Epithelial cell of esophagus (primary cell): ENCODE data around the gene OPRL1.
A peak's percentile ranks its signal among the peaks of the same experiment; 100 is the strongest.

Experiments
- DNase-seq: peaks from one replicate; pipeline ENCODE4 v3.0.0; 2010; ENCODE audit warnings: low read depth
- H3K4me3 ChIP-seq: 2 replicates; pipeline ENCODE4 v1.5.1; 2011; ENCODE audit warnings: mild to moderate bottlenecking, low read length, control low read depth
- CTCF ChIP-seq: IDR thresholded peaks from 2 replicates; pipeline ENCODE4 v1.5.1; 2011; ENCODE audit warnings: low read depth, mild to moderate bottlenecking, low read length, control low read depth, inconsistent platforms; ENCODE audit not compliant: insufficient read depth; ENCODE audit errors: missing control alignments

Gene OPRL1

GRCh38 chr20:64080013-64080812, at the start of gene OPRL1:
Gene OPRL1 (plus strand): TSS chr20:64080082. CDS start chr20:64092721, 12,639 bp downstream.
- H3K4me3 ChIP-seq = peak within 1 kb of the TSS; percentile 60
- DNase-seq = no peak
- no peak for TF ChIP-seq CTCF

DNA sequence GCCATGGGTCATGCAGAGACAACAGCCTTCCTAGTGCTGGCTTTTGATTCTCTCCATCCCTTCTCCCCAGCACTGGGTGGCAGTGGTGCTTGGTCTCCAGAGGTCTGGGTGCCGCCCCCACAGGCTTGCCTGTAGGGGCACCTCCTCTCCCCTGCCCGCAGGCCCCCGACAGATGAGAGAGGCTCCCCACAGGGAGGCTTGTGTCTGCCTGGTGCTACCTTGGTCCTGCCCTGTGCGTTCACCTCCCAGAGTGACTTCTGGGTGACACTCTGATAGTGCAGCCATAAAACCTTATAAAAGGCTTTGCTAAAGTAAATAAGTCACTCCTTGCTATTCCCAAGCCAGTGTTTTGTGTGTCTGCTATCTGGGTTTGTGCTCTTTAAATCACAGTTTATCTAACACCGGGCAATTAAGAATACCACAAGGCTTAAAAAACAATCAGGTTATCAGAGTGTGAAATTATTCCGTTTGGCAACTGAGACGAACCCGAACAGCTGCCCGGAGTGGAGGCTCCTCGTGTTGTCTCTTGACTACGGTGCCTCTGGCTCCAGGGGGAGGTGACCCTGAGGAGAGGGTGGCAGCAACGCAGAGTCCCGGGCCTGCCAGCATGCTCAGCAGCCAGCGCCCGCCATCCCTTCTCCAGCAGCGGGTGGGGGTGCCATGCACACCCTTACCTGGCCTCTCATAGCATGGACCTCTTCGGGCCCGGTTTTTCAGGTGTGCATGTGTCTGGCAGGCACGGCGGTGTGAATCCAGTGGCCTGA, 49.3 kb upstream of the OPRL1 start:
- no peak for TF ChIP-seq CTCF
- H3K4me3 ChIP-seq = no peak overlapping the region
- no peak for DNase-seq

DNA sequence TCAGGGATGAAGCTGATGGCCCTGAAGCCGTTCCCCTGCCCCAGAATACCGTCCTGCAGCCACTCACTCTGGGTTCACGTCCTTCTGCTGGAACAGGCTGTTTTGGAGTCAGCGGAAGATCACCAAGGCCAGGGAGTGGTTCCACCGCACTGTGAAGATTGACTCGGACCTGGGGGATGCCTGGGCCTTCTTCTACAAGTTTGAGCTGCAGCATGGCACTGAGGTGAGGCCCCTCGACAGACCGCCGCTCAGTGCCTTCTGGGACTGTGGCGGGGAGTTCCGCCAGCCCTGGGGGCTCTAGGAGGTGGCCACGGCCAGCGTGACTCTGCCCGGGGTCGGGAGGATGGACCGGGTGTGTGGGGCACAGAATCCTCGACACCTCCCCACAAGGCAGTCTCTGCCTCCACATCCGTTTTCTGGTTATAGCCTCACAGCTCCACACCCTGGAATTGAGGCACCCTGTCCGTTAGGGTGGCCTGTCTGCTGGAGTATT, 48.0 kb upstream of the OPRL1 start:
- H3K4me3 ChIP-seq = no peak overlapping the region
- no peak for DNase-seq
- TF ChIP-seq CTCF = no peak

DNA sequence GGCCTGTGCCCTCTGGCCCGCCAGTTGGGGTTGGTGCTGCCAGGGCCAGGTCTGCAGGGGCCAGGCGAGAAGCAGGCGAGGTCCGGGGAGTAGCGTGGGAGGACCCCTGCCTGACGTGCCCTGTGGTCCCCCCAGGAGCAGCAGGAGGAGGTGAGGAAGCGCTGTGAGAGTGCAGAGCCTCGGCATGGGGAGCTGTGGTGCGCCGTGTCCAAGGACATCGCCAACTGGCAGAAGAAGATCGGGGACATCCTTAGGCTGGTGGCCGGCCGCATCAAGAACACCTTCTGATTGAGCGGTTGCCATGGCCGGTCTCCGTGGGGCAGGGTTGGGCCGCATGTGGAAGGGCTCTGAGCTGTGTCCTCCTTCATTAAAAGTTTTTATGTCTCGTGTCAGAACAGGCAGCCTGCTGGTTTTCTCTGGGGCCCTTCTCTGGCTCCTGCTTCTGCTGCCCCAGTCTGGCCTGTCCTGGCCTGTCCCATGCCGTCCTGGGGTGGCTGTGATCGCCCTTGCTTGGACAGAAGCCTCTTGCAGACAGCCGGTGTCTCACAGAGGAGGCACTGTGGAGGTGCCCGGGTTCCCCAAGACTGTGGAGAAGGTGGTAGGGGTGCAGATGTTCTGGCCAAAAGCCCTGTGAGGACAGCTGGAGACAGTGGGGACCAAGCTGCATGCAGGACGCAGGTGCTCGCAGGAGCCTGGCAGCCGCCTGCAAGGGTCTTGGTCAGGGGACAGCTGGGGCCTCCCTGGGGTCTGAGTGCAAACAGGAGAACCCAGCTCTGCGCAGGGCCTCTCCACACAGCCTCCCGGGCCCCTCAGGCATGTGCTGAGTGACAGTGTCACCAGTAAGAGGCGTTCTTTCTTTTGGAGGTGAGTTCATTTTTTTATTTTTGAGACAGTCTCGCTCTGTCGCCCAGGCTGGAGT, 46.9 kb upstream of the OPRL1 start:
- no peak for TF ChIP-seq CTCF
- DNase-seq = no peak
- no peak overlapping the region for H3K4me3 ChIP-seq

GRCh38 chr20:64033981-64034493, 45.8 kb upstream of the OPRL1 start:
- no peak for TF ChIP-seq CTCF
- H3K4me3 ChIP-seq = no peak overlapping the region
- no peak for DNase-seq

DNA sequence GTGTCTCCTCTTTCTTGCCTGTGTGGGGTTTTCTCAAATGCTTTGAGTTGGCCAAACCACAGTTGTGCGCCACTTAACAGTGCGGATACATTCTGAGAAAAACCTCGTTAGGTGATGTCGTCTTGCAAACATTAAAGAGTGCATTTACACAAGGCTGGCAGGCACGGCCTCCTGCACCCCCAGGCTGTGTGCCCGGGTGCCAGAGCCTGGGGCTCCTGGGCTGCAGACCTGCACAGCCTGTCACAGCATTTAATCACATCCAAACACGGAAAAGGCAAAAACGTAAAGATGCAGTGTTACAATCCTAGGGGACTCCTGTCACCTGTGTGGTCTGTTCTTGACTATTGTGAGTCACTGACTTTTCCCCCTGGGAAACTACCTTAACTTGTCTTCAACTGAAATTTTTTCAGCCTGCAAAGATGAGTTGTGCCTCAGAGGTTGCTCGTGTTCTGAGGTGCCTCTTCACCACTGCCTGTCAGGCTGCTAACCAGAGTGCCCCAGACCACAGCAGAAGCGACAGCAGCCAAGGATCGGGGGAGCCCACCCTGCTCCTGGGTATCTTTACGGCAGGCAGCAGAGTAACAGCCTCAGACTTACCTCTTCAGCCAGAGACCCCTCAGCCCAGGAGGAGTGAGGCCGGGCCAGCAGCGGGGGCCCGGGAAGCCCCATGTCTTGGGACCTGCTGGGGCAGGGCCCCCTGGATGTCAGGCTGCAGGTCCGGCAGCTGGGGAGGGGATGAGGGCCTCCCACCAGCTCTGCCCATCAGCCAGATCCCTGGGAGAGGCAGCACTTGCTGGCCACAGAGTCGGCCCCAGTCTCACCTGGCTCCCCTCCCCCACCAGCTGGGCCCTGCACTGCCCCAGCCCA, 44.6 kb upstream of the OPRL1 start:
- DNase-seq = no peak
- no peak for TF ChIP-seq CTCF

More for the DNA sequence above, 44.6 kb upstream of the OPRL1 start:
- H3K4me3 ChIP-seq = no peak overlapping the region
